GM12891 (cell line): Measurements from ENCODE around the gene NFX1.
"Not testable (repeated sequence)": the region's sequence is repeated elsewhere in the genome, so short reads cannot be mapped to it uniquely, and the experiment has no call there.

Source experiments
- PAX5 ChIP-seq: IDR thresholded peaks from 2 replicates; pipeline ENCODE4 v1.6.1; 2011; ENCODE audit warnings: low read length, moderate library complexity, mild to moderate bottlenecking; ENCODE audit not compliant: insufficient read depth, severe bottlenecking
- POLR2A ChIP-seq: IDR thresholded peaks from 2 replicates; pipeline ENCODE4 v1.6.1; 2011; ENCODE audit warnings: low read depth, low read length, control low read depth
- POLR2AphosphoS5 ChIP-seq: IDR thresholded peaks from 2 replicates; pipeline ENCODE4 v1.6.1; 2011; ENCODE audit warnings: low read depth, low read length, control low read depth
- TAF1 ChIP-seq: IDR thresholded peaks from 2 replicates; pipeline ENCODE4 v1.6.1; 2011; ENCODE audit warnings: low read depth, low read length, control low read depth

DNA sequence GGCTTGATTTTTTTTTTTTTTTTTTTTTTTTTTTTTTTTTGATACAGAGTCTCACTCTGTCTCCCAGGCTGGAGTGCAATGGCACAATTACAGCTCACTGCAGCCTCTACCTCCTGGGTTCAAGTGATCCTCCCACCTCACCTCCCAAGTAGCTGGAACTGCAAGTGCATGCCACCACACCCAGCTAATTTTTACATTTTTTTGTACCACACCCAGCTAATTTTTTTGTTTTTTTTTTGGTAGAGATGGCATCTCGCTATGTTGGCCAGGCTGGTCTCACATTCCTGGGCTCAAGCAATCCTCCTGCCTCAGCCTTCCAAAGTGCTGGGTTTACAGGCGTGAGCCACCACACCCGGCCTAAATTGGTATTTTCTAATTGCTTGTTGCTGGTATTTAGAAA lies 68.3 kb downstream of the NFX1 start:
- not testable (repeated sequence) for TF ChIP-seq POLR2A, PAX5, TAF1, POLR2AphosphoS5
